GM13977 (cell line): ENCODE measurements around the gene MYL4.
A peak's percentile ranks its signal among the peaks of the same experiment; 100 is the strongest.

ENCODE experiments used
- DNase-seq: peaks from one replicate; pipeline ENCODE4 v3.0.0; 2012; ENCODE audit warnings: low spot score
- CTCF ChIP-seq: IDR thresholded peaks from 2 replicates; pipeline ENCODE4 v1.5.1; 2012; ENCODE audit warnings: mild to moderate bottlenecking, control low read depth; ENCODE audit not compliant: insufficient read depth; ENCODE audit errors: extremely low read depth, missing control alignments
- in situ Hi-C: fragments of 300-500 bp; cut with MboI; formaldehyde crosslinking; loops from one replicate; pipeline ENCODE4 v1.12.0; 2022; ENCODE audit warnings: low sequenced_read_pairs, low pct_unique_long_range_greater_than_20kb, mixed read lengths, inconsistent platforms; ENCODE audit not compliant: unreplicated experiment

Gene MYL4

DNA sequence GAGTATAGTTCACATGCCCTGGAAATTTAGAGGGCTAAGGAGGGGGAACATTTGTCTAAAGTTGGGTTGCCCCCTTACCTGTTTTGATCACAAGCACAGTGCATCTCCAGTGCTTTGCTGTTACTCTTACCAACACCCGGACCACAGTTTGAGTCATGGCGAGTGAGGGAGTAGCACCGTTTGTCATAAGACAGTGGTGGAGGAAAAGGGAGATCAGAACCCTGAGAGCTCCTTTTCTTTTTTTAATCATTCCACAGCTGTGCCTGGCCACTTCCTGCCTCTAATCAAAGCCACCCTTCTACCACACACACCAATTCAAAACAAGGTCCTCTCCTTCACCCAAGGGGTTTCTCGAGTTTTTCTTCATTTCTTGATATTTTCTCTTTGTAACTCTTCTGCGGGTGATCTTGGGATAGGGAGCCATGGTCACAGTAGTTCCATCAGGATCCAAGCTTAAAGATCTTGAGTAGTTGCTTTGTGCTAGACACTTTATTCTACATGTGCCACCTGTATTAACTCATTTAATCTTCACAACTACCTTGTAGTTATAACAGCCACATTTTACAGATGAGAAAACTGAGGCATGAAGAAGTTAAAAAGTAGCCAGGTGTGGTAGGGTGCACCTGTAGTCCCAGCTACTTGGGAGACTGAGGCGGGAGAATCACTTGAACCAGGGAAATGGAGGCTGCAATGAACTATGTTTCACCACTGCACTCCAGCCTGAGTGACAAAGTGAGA lies 5.0 kb upstream of the MYL4 start:
- DNase-seq: no peak
- no peak for TF ChIP-seq CTCF
- in situ Hi-C loops: no loop called here

DNA sequence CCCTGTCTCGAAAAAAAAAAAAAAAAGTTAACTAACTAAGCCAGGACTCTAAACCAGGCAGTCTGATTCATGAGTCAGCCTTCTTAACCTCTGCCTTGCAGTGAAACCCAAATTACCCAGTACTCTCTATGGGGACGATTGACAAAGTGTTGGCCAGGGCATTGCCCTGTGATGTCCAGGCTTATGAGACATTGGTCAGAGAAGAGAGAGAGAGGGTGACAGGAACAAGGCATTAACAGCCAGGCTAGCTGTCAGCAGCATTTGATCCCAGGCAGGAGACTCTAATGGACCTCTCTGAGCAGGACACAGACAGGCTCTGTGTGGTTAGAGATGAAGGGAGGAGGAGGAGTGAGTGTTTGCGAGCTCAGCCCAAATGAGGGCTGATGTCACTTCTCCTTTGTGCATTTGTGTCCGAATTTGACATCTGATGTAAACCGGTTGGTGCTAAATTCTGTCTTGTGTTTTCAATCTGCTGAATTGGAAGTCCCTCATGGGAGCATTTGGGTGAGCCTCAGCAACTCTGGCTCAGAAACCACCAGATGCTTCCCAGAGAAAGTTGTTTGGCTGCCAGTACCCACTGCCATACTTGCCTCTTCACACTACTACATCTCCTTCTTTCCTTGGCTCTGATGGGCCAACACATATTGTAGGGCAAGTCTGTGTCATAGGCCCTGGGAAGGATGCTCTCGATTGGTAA lies 4.3 kb upstream of the MYL4 start:
- in situ Hi-C loops: no loop called here
- DNase-seq: peak; percentile 52
- no peak for TF ChIP-seq CTCF

GRCh38 chr17:47205419-47205963 lies 3.7 kb upstream of the MYL4 start:
- DNase-seq: peak; percentile 45
- in situ Hi-C loops: no loop called here
- TF ChIP-seq CTCF: no peak

GRCh38 chr17:47207143-47208067 lies 1.7 kb upstream of the MYL4 start:
- in situ Hi-C loops: no loop called here
- no peak for TF ChIP-seq CTCF

GRCh38 chr17:47209499-47209898 lies 351 bp downstream of the MYL4 start:
- no peak for TF ChIP-seq CTCF
- in situ Hi-C loops: no loop called here

More at GRCh38 chr17:47207143-47208067, 1.7 kb upstream of the MYL4 start:
- no peak for DNase-seq

DNA sequence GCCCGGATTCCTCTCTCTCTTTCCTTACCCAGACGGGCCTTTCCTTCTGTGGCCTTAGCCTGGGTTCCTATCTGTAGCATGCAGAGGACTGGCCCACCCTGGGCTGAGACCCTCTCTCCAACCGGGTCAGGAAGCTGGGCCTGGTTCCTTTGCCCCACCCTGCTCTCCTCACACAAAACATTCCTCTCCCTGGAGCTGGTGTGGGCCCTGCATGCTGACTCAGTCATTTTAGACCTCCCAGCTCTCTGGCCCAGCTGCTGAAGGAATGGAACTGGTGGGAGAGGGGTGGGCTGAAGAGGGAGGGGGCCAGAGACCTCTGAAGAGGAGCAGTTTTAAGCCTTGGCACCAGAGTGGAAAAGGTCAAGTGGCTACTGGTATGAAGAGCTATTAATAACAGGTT lies 957 bp downstream of the MYL4 start:
- in situ Hi-C loops: no loop called here
- no peak for DNase-seq

More at GRCh38 chr17:47209499-47209898, 351 bp downstream of the MYL4 start:
- no peak for DNase-seq

More for the DNA sequence above, 957 bp downstream of the MYL4 start:
- no peak for TF ChIP-seq CTCF
